ENCODE measurements around the gene FICD. TPM values are rescaled to one million over a fixed set of nuclear protein-coding genes. Genes with fewer than 3 reads are reported as not detected.
"Not testable (repeated sequence)": the region's sequence is repeated elsewhere in the genome, so short reads cannot be mapped to it uniquely, and the experiment has no call there.

The FICD gene
- total RNA-seq, 6 donors from 2014 or later, result 6.5 to 15.3 (median 12.2) TPM

- H3K9me3 ChIP-seq, result no peaks in the 10 kb centered on the region
- DNase-seq, result no peak
- H3K27ac ChIP-seq, result no peak overlapping the region
- TF ChIP-seq POLR2A (IDR thresholded peaks at IDR 0.05) (no peak), EP300 (IDR thresholded peaks at IDR 0.05) (no peak)
- peak in 1 of 2 donors; percentile 47 for ATAC-seq (ENCODE audit: low FRiP score in 2 of 2)
- no peaks in the 10 kb centered on the region for H3K27me3 ChIP-seq
- 73 to 78% methylated on average over 9 of the region's 9 CpGs for WGBS, 2 donors
- H3K4me1 ChIP-seq, result peaks cover 0 to 10% (median 7%) of the 10 kb centered on the region in 4 donors
- H3K4me3 ChIP-seq, result no peak overlapping the region
- H3K36me3 ChIP-seq, result peaks cover 28 to 64% (median 42%) of the 10 kb centered on the region in 4 donors
Observed at GRCh38 chr12:108547686-108548085, 32.6 kb downstream of the FICD start.

- no peak overlapping the region for H3K4me3 ChIP-seq
- DNase-seq (no peak), ATAC-seq (ENCODE audit: low FRiP score in 2 of 2) (no peak)
- TF ChIP-seq CTCF (IDR thresholded peaks at IDR 0.05) (no peak), POLR2AphosphoS5 (IDR thresholded peaks at IDR 0.05) (no peak), POLR2A (IDR thresholded peaks at IDR 0.05) (no peak), EP300 (IDR thresholded peaks at IDR 0.05) (no peak)
- 66 to 78% methylated on average over 7 of the region's 7 CpGs for WGBS, 2 donors
- H3K9me3 ChIP-seq, result no peaks in the 10 kb centered on the region
- H3K27ac ChIP-seq, result no peak overlapping the region
- H3K4me1 ChIP-seq, result peaks cover 4 to 10% (median 8%) of the 10 kb centered on the region in 4 donors
- H3K27me3 ChIP-seq, result no peaks in the 10 kb centered on the region
- H3K36me3 ChIP-seq, result peaks cover 28 to 50% (median 32%) of the 10 kb centered on the region in 4 donors
Observed at GRCh38 chr12:108548954-108549521, 34.0 kb downstream of the FICD start.

GRCh38 chr12:108551535-108551934 lies 36.5 kb downstream of the FICD start:
- Histone ChIP-seq H3K36me3 (peaks cover 14 to 30% (median 21%) of the 10 kb centered on the region in 4 donors), H3K27me3 (no peaks in the 10 kb centered on the region), H3K4me3 (no peak overlapping the region), H3K4me1 (peaks cover 7 to 22% (median 13%) of the 10 kb centered on the region in 4 donors), H3K27ac (no peak overlapping the region), H3K9me3 (no peaks in the 10 kb centered on the region)
- no peak for TF ChIP-seq EP300 (IDR thresholded peaks at IDR 0.05)
- TF ChIP-seq CTCF (IDR thresholded peaks at IDR 0.05), result no peak
- no peak for TF ChIP-seq POLR2A (IDR thresholded peaks at IDR 0.05)
- ATAC-seq (ENCODE audit: low FRiP score in 2 of 2) (no peak), DNase-seq (no peak)
- WGBS, 2 donors, result 70 to 73% methylated on average over 5 of the region's 5 CpGs

GRCh38 chr12:108553799-108554198 lies 38.7 kb downstream of the FICD start:
- H3K36me3 ChIP-seq, result peaks cover 0 to 15% (median 4%) of the 10 kb centered on the region in 4 donors
- H3K27me3 ChIP-seq, result no peaks in the 10 kb centered on the region
- H3K4me1 ChIP-seq, result peaks cover 17 to 41% (median 31%) of the 10 kb centered on the region in 4 donors
- TF ChIP-seq POLR2AphosphoS5 (IDR thresholded peaks at IDR 0.05) (no peak), CTCF (IDR thresholded peaks at IDR 0.05) (no peak), EP300 (IDR thresholded peaks at IDR 0.05) (no peak), POLR2A (IDR thresholded peaks at IDR 0.05) (no peak)
- no peak for ATAC-seq (ENCODE audit: low FRiP score in 2 of 2)
- H3K27ac ChIP-seq, result no peak overlapping the region
- DNase-seq, result no peak
- H3K4me3 ChIP-seq, result no peak overlapping the region
- H3K9me3 ChIP-seq, result no peaks in the 10 kb centered on the region
- WGBS, 2 donors, result 88 to 90% methylated on average over 5 of the region's 5 CpGs

- not testable (repeated sequence) for H3K9me3 ChIP-seq; H3K4me3 ChIP-seq; DNase-seq; H3K27ac ChIP-seq; H3K27me3 ChIP-seq; ATAC-seq (ENCODE audit: low FRiP score in 2 of 2)
- peaks cover 0 to 12% (median 2%) of the 10 kb centered on the region in 4 donors for H3K36me3 ChIP-seq
- H3K4me1 ChIP-seq, result peaks cover 33 to 54% (median 45%) of the 10 kb centered on the region in 4 donors
- WGBS, 2 donors, result 87 to 88% methylated on average over 9 of the region's 9 CpGs
Observed at GRCh38 chr12:108555383-108555782, 40.3 kb downstream of the FICD start.

All from upper lobe of left lung (tissue), 6 donors.